GM13977 (cell line): ENCODE measurements around the gene KCNMA1.

Source experiments
- DNase-seq: peaks from one replicate; pipeline ENCODE4 v3.0.0; 2012; ENCODE audit warnings: low spot score
- in situ Hi-C: fragments of 300-500 bp; cut with MboI; formaldehyde crosslinking; loops from one replicate; pipeline ENCODE4 v1.12.0; 2022; ENCODE audit warnings: low sequenced_read_pairs, low pct_unique_long_range_greater_than_20kb, mixed read lengths, inconsistent platforms; ENCODE audit not compliant: unreplicated experiment
- TF ChIP-seq, protein P1 (sequence below): IDR thresholded peaks from 2 replicates; pipeline ENCODE4 v1.5.1; 2012; ENCODE audit warnings: mild to moderate bottlenecking, control low read depth; ENCODE audit not compliant: insufficient read depth; ENCODE audit errors: extremely low read depth, missing control alignments

KCNMA1 gene

DNA sequence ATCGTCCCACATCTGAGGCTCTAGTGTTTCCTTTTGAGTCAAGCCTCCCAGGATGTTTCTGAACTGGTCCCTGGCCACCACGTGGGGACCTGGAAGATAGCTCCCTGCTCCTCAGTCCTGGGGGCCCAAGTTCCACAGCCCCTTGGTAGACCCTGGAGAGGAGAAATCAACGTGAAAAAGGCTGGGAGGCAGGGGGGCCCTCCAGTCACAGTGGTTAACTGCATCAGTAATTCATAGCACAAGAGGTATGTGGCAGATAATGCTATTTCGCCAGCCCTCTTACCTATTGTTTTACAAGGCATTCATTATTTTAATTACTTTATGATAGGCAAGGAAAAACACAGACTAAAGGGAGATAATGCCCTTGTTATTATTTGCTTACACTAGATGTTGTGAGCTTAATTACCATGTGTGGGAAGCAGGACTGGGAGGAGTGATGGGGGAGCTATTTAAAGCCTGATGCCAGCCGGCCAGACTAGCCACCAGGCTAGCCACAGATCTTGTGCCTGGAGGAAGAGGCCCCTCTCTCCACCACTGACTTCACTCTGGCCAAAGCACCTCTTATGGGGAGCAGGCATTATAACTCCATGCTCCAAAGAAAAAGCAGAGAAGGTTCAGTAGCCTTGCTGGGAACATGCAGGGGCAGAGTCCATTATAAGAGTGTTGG is 230.7 kb downstream of the KCNMA1 start:
- TF ChIP-seq, protein P1, sequence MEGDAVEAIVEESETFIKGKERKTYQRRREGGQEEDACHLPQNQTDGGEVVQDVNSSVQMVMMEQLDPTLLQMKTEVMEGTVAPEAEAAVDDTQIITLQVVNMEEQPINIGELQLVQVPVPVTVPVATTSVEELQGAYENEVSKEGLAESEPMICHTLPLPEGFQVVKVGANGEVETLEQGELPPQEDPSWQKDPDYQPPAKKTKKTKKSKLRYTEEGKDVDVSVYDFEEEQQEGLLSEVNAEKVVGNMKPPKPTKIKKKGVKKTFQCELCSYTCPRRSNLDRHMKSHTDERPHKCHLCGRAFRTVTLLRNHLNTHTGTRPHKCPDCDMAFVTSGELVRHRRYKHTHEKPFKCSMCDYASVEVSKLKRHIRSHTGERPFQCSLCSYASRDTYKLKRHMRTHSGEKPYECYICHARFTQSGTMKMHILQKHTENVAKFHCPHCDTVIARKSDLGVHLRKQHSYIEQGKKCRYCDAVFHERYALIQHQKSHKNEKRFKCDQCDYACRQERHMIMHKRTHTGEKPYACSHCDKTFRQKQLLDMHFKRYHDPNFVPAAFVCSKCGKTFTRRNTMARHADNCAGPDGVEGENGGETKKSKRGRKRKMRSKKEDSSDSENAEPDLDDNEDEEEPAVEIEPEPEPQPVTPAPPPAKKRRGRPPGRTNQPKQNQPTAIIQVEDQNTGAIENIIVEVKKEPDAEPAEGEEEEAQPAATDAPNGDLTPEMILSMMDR: no peak
- in situ Hi-C loops: loop anchor here (25.0 kb wide), 1 partner anchor 230 kb away; the partner anchor contains the start of gene KCNMA1
- no peak for DNase-seq

- in situ Hi-C loops: loop anchor here (25.0 kb wide), 1 partner anchor 231 kb away; the partner anchor contains the start of gene KCNMA1
- DNase-seq: peak; percentile 45
- TF ChIP-seq, protein P1: no peak
These were observed 231.8 kb downstream of the KCNMA1 start for GRCh38 chr10:77405771-77406241.

DNA sequence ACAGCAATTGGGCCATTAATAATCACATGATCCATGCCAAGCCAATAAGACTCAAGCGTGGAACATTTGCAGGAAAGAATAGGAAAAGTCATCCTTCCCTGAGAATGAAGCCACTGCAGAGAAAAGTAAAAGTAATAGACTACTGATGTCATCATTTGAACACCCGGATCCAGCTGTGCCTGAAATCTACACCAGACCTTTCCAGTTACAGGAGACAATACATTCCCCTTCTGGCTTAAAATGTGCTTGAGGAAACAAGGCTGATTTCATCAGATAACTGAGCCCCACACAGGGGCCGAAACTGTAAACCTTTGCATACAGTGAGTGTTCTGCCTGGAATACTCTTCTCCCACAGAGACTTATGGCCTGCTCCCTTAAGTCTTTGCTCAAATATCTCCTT is 232.8 kb downstream of the KCNMA1 start:
- no peak for DNase-seq
- TF ChIP-seq, protein P1: no peak
- in situ Hi-C loops: loop anchor here (25.0 kb wide), 1 partner anchor 232 kb away; the partner anchor contains the start of gene KCNMA1

- in situ Hi-C loops: loop anchor here (25.0 kb wide), 1 partner anchor 234 kb away; the partner anchor contains the start of gene KCNMA1
- DNase-seq: no peak
- TF ChIP-seq, protein P1: no peak
These were observed 233.8 kb downstream of the KCNMA1 start for GRCh38 chr10:77403761-77404160.

DNA sequence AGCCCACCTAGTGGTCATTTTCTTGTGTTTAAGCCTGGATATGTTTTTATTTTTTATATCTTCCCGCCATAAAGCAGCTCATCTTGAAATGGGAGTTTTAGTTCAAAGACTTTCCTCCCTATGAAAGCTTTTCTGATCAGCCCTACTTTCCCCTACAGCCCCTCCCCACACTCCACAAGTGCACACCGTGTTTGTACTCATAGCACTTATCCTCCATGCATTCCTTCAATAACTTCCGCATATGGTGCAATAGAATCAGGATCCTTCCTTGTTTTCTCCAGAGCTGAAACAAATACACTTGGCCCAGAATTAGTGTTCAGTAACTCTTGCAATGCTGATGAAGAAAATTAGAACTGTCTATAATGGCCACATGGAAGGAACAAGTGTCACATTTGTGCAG is 235.9 kb downstream of the KCNMA1 start:
- TF ChIP-seq, protein P1: no peak
- in situ Hi-C loops: loop anchor here (25.0 kb wide), 1 partner anchor 236 kb away; the partner anchor contains the start of gene KCNMA1
- no peak for DNase-seq

DNA sequence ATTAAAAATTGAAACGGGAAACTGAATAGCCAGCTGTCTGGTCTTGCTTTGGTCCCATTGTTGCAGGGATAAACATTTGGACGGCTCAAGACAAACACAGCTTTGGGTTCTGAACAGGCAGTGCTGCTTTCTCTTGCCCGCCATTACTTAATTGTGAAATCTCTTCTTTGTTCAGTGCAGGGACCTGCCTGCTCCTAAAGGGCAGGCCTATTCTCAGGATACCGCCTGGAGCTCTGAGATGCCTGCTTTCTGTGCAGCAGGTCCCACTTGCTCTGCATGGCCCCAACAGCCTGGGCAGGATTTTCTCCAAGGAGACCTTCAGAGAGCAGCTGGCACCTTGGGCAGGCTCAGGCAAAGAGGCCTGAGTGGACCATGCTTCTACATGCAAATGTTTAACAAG is 237.6 kb downstream of the KCNMA1 start:
- in situ Hi-C loops: loop anchor here (25.0 kb wide), 1 partner anchor 237 kb away; the partner anchor contains the start of gene KCNMA1
- TF ChIP-seq, protein P1: no peak
- DNase-seq: no peak
